ENCODE data around the gene ACAA2.

Gene ACAA2

GRCh38 chr18:49819823-49820671 lies 6.7 kb upstream of the ACAA2 start:
- no peak for DNase-seq (ENCODE audit: low read depth in 1 of 2, low spot score in 1 of 2)
- H3K4me3 ChIP-seq (replicated peaks; ENCODE audit: insufficient read depth, low read length): no peak overlapping the region
- H3K27me3 ChIP-seq (ENCODE audit: insufficient read depth, poor library complexity, severe bottlenecking): peaks cover 16% of the 10 kb centered on the region
- H3K27ac ChIP-seq (replicated peaks): no peak overlapping the region
- TF ChIP-seq GABPA (IDR thresholded peaks at IDR 0.05; ENCODE audit: low read depth) (no peak), SPI1 (IDR thresholded peaks at IDR 0.05; ENCODE audit: borderline replicate concordance, low read depth) (no peak), REST (IDR thresholded peaks at IDR 0.05; ENCODE audit: insufficient replicate concordance, low read depth) (no peak), POLR2AphosphoS5 (IDR thresholded peaks at IDR 0.05; ENCODE audit: low read depth) (no peak)
- TF ChIP-seq, protein P1, sequence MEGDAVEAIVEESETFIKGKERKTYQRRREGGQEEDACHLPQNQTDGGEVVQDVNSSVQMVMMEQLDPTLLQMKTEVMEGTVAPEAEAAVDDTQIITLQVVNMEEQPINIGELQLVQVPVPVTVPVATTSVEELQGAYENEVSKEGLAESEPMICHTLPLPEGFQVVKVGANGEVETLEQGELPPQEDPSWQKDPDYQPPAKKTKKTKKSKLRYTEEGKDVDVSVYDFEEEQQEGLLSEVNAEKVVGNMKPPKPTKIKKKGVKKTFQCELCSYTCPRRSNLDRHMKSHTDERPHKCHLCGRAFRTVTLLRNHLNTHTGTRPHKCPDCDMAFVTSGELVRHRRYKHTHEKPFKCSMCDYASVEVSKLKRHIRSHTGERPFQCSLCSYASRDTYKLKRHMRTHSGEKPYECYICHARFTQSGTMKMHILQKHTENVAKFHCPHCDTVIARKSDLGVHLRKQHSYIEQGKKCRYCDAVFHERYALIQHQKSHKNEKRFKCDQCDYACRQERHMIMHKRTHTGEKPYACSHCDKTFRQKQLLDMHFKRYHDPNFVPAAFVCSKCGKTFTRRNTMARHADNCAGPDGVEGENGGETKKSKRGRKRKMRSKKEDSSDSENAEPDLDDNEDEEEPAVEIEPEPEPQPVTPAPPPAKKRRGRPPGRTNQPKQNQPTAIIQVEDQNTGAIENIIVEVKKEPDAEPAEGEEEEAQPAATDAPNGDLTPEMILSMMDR (IDR thresholded peaks at IDR 0.05; ENCODE audit: insufficient read depth, low read length): no peak

DNA sequence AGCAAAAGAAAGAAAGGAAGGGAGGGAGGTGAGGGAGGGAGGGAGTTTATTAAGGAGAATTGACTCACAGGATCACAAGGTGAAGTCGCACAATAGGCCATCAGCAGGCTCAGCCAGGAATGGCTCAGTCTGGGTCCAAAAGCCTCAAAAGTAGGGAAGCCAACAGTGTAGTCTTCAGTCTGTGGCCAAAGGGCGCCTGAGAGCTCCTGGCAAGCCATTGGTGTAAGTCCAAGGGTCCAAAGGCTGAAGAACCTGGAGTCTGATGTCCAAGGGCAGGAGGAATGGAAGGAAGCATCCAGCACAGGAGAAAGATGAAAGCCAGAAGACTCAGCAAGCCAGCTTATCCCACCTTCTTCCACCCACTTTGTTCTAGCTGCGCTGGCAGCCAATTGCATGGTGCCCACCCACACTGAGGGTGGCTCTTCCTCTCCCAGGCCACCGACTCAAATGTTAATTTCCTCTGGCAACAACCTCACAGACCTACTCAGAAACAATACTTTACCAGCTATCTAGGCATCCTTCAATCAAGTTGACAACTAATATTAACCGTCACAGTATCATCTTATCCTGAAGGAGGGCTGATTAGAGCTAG lies 5.8 kb upstream of the ACAA2 start:
- Histone ChIP-seq H3K27me3 (ENCODE audit: insufficient read depth, poor library complexity, severe bottlenecking) (peaks cover 22% of the 10 kb centered on the region), H3K27ac (replicated peaks) (no peak overlapping the region), H3K4me3 (replicated peaks; ENCODE audit: insufficient read depth, low read length) (no peak overlapping the region)
- no peak for DNase-seq (ENCODE audit: low read depth in 1 of 2, low spot score in 1 of 2)
- no peak for TF ChIP-seq REST (IDR thresholded peaks at IDR 0.05; ENCODE audit: insufficient replicate concordance, low read depth)
- TF ChIP-seq SPI1 (IDR thresholded peaks at IDR 0.05; ENCODE audit: borderline replicate concordance, low read depth): no peak
- no peak for TF ChIP-seq GABPA (IDR thresholded peaks at IDR 0.05; ENCODE audit: low read depth)

DNA sequence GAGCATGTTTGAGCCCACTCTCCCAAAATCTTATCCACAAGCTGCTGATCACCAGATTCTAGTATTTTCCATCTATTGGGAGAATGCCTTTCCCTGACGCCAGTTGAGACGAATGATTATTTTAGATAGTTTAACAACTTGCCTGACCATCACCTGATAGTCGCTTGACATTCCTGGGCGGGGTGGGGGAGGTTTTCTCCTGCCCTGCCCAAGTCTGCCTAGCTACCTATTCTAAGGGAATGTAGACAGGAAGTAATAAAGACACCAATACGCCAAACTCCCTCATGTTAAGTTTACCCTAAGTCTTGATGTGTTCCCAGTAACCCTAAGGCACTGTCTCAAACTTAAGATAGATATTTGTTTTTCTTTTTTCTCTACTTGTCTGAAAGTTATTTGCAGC lies 4.6 kb upstream of the ACAA2 start:
- DNase-seq (ENCODE audit: low read depth in 1 of 2, low spot score in 1 of 2): no peak
- TF ChIP-seq GABPA (IDR thresholded peaks at IDR 0.05; ENCODE audit: low read depth) (no peak), SPI1 (IDR thresholded peaks at IDR 0.05; ENCODE audit: borderline replicate concordance, low read depth) (no peak), REST (IDR thresholded peaks at IDR 0.05; ENCODE audit: insufficient replicate concordance, low read depth) (no peak), POLR2AphosphoS5 (IDR thresholded peaks at IDR 0.05; ENCODE audit: low read depth) (no peak)
- TF ChIP-seq, protein P1 (IDR thresholded peaks at IDR 0.05; ENCODE audit: insufficient read depth, low read length): no peak
- peaks cover 25% of the 10 kb centered on the region for H3K27me3 ChIP-seq (ENCODE audit: insufficient read depth, poor library complexity, severe bottlenecking)

More for the DNA sequence above, 4.6 kb upstream of the ACAA2 start:
- H3K4me3 ChIP-seq (replicated peaks; ENCODE audit: insufficient read depth, low read length): no peak overlapping the region
- no peak overlapping the region for H3K27ac ChIP-seq (replicated peaks)
